MM.1S (cell line): ENCODE results near the gene ANXA7.

Experiments used
- CTCF ChIP-seq: fragments of 300-600 bp; sonication (generic); IDR thresholded peaks from 2 replicates; pipeline ENCODE4 v1.5.1; 2016; ENCODE audit warnings: antibody characterized with exemption, low read length, mixed read lengths
- EZH2 ChIP-seq: fragments of 300-600 bp; sonication (generic); optimal IDR thresholded peaks from 2 replicates; pipeline ENCODE3; 2017; ENCODE audit warnings: low read depth, mild to moderate bottlenecking, antibody characterized with exemption, low read length, mixed read lengths
- EZH2phosphoT487 ChIP-seq: fragments of 300-600 bp; sonication (generic); IDR thresholded peaks from 2 replicates; pipeline ENCODE4 v1.6.1; 2018; ENCODE audit warnings: antibody characterized with exemption, low read length

GRCh38 chr10:73344269-73344668 lies 69.6 kb downstream of the ANXA7 start:
- TF ChIP-seq EZH2phosphoT487 (no peak), CTCF (no peak), EZH2 (no peak)
